HT-29 (cell line): ENCODE measurements around the gene CNOT9. TPM values are rescaled to one million over a fixed set of nuclear protein-coding genes. Genes with fewer than 3 reads are reported as not detected.
"Not testable (repeated sequence)": the region's sequence is repeated elsewhere in the genome, so short reads cannot be mapped to it uniquely, and the experiment has no call there.

Source experiments
- DNase-seq: peaks from one replicate; pipeline ENCODE4 v3.0.0-alpha.2; 2015; ENCODE audit warnings: low spot score
- total RNA-seq: library from RNA; depleted of rRNA; stranded (reverse); fragments of >200 nt; shearing (Covaris generic); gene quantifications from 2 replicates; pipeline ENCODE4 v1.2.3, GENCODE V29; 2014; rRNA removed

Gene CNOT9
- total RNA-seq, result 60.1 and 64.3 TPM in 2 replicates

DNA sequence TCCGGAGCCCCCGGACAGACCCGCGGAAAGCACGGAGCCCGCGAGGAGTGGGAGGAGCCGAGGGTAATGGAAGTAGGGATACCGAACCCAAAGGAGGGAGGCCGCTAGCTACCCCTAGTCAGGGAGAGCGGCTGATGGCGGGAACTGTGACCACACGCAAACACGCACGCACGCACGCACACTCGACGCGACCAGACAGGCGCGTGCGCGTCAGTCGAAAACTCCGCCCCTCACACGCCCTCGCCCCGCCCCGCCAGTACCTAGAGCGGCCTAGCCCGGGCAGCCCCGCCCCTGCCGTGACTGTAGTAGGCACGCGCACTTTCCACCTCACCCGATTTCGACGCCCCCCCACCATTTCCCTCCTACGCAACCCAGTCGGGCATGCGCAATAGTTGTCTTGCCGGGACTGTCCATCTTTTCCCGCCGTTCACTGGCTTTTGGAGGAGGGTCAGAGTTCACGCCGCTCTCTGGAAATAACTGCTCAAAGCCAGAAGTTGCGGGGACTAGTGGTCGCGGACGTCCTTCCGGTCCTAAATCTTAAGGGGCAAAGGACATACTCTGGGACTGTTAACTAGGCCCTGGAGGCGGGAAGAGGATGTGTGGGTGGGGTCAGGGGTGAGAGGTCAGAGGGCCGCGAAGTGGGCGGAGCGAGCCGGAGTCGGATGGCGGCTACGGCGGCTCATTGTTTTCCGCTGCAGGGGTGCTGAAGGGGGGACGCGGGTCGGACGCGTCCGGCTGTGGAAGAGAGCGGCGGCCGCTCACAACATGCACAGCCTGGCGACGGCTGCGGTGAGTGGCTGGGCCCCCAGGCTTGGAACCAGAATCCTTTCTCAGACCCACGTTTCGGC, at the start of gene CNOT9, which contains the start of gene USP37:
Gene CNOT9 (plus strand): TSS at position 650 of the 848 bp plus-strand sequence. CDS start 116 bp downstream, at position 766.
Gene USP37 (minus strand): TSS at position 162 of the 848 bp plus-strand sequence. CDS start 9,698 bp downstream, outside the sequence.
- peak; percentile 98 for DNase-seq

GRCh38 chr2:218518876-218519275, 49.8 kb upstream of the CNOT9 start:
- DNase-seq, result no peak

DNA sequence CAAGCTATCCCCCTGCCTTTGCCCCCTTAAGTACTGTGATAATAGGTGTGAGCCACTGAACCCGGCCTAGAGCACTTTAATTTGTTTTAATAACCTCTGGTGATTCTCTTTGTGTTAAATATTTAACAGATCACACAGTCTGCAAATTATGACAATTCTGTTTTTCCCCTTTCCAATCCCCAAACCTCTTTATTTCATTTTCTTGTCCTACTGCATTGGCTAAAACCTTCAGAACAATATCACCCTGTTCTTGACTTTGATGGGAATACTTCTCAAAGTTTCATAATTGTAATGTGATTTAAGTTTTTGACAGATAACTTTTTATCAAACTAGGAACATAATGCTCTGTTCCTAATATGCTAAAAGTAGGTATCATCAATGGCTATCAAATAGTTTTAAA, 45.0 kb upstream of the CNOT9 start:
- no peak for DNase-seq

- DNase-seq, result not testable (repeated sequence)
These were observed 40.2 kb upstream of the CNOT9 start for GRCh38 chr2:218528409-218528808.

GRCh38 chr2:218529990-218530389, 38.6 kb upstream of the CNOT9 start:
- no peak for DNase-seq

GRCh38 chr2:218536804-218537494, 31.7 kb upstream of the CNOT9 start:
- no peak for DNase-seq

- no peak for DNase-seq
These were observed 28.6 kb upstream of the CNOT9 start for GRCh38 chr2:218540015-218540414.

DNA sequence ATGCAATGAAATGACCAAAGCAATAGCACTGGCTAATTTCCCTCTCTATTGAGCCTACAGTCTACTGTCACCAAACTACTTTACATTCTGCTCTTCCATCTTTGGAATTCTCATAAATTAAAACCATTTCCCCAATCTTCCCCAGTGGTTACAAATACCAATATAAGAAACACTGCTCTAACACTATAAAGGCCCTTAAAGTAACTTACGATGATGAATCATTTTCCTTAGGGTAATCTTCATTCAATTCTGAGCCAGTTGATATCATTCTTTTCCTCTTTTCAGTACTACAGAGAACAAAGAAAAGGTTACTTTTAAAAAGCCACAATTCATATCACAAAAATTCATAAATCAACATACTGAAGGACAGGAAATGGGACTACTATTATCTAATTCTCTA, 22.6 kb upstream of the CNOT9 start:
- no peak for DNase-seq

GRCh38 chr2:218547511-218547910, 21.1 kb upstream of the CNOT9 start:
- no peak for DNase-seq

GRCh38 chr2:218547978-218548377, 20.7 kb upstream of the CNOT9 start:
- no peak for DNase-seq

GRCh38 chr2:218554225-218554624, 14.4 kb upstream of the CNOT9 start:
- not testable (repeated sequence) for DNase-seq

DNA sequence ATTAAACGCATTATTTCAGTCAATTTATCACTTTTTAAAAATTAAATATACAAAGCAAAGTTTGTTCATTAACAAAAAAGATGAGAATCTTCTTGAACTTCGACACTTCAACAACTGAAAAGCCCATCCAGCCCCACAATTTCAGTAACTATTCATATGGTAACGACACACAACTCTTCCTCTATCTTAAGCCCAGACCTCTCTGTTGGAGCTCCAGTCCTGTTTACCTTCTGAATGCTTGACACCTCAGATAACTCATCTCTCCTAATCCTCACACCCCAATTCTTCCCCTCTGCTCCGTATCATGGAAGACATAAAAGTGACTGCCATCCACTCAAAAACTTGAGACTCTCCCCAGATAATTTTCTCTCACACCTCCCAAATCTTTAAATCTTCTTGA, 13.1 kb upstream of the CNOT9 start:
- DNase-seq, result no peak

DNA sequence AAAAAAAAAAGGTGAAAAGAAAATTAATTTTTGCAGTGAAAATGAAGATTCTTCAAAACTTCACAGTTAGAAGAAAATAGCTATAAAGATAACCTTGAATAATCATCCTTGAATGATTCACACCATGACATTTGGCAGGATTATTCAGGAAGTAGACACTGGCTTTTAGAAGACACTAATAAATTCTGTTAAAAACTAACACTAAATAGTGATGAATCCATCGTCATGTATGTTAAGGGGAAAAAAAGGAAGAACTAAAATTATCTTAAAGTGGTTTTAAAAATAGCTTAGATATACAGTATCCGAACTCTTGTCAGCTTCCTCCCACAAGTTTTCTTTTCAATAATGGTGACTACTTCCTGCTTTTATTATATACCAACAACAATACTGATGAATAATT, 10.7 kb upstream of the CNOT9 start:
- no peak for DNase-seq

GRCh38 chr2:218558986-218559385, 9.7 kb upstream of the CNOT9 start:
- DNase-seq, result no peak

- DNase-seq, result no peak
These were observed 4.6 kb upstream of the CNOT9 start for GRCh38 chr2:218564056-218564455.

GRCh38 chr2:218566296-218566695, 2.3 kb upstream of the CNOT9 start:
- no peak for DNase-seq

GRCh38 chr2:218567797-218568189, 846 bp upstream of the CNOT9 start:
- DNase-seq, result peak; percentile 75

DNA sequence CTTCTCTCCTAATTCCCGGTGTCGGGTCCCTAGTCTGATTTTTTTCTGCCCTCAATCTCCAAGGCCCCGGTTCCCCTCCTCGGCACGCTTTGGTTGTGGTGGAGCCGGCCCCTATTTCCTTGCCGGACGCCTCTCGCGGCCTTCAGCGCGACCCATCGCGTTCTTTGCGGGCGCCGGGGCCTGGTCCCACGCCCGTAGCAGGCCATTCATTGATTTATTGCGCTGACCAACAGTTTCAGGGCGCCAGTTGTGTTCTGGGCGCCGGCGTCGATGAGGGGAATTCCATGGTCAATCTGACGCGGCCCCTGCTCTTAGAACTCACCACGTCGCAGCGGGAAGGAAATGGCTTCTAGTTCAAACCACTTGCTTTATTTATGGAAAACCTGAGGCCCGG, 396 bp downstream of the CNOT9 start:
- DNase-seq, result peak; percentile 75

GRCh38 chr2:218569661-218570500, 1.2 kb downstream of the CNOT9 start:
- peak; percentile 64 for DNase-seq

GRCh38 chr2:218570850-218571249, 2.2 kb downstream of the CNOT9 start:
- DNase-seq, result no peak

GRCh38 chr2:218576854-218577253, 8.2 kb downstream of the CNOT9 start:
- DNase-seq, result no peak
